ENCODE data around the gene FHAD1.
A peak's percentile ranks its signal among the peaks of the same experiment; 100 is the strongest.
"Not testable (repeated sequence)": the region's sequence is repeated elsewhere in the genome, so short reads cannot be mapped to it uniquely, and the experiment has no call there.

FHAD1 gene

GRCh38 chr1:15288173-15288926 lies 41.3 kb downstream of the FHAD1 start:
- no peak for DNase-seq (ENCODE audit: low read depth)
- no peak overlapping the region for H3K4me3 ChIP-seq (ENCODE audit: low read depth, low read length)
- TF ChIP-seq POLR2A (IDR thresholded peaks at IDR 0.05; ENCODE audit: extremely low read depth, insufficient read length) (no peak), CTCF (IDR thresholded peaks at IDR 0.05; ENCODE audit: low read depth, low read length) (peak; percentile 2)

- TF ChIP-seq MYC (IDR thresholded peaks at IDR 0.05; ENCODE audit: low read depth, low read length) = no peak
- no peak for TF ChIP-seq CTCF (IDR thresholded peaks at IDR 0.05; ENCODE audit: low read depth, low read length)
- TF ChIP-seq MAX (IDR thresholded peaks at IDR 0.05; ENCODE audit: low read depth, low read length) = no peak
- TF ChIP-seq POLR2A (IDR thresholded peaks at IDR 0.05; ENCODE audit: extremely low read depth, insufficient read length) = no peak
- no peak overlapping the region for H3K4me3 ChIP-seq (ENCODE audit: low read depth, low read length)
- DNase-seq (ENCODE audit: low read depth) = no peak
Observed at GRCh38 chr1:15289251-15289651, 42.2 kb downstream of the FHAD1 start.

GRCh38 chr1:15290382-15290781 lies 43.4 kb downstream of the FHAD1 start:
- TF ChIP-seq CTCF (IDR thresholded peaks at IDR 0.05; ENCODE audit: low read depth, low read length) = no peak
- no peak overlapping the region for H3K4me3 ChIP-seq (ENCODE audit: low read depth, low read length)
- peak; percentile 36 for DNase-seq (ENCODE audit: low read depth)

- TF ChIP-seq MAX (IDR thresholded peaks at IDR 0.05; ENCODE audit: low read depth, low read length) = no peak
- TF ChIP-seq POLR2A (IDR thresholded peaks at IDR 0.05; ENCODE audit: extremely low read depth, insufficient read length) = no peak
- TF ChIP-seq CTCF (IDR thresholded peaks at IDR 0.05; ENCODE audit: low read depth, low read length) = no peak
- TF ChIP-seq MYC (IDR thresholded peaks at IDR 0.05; ENCODE audit: low read depth, low read length) = no peak
- H3K4me3 ChIP-seq (ENCODE audit: low read depth, low read length) = no peak overlapping the region
- DNase-seq (ENCODE audit: low read depth) = no peak
Observed at GRCh38 chr1:15295696-15296095, 48.7 kb downstream of the FHAD1 start.

- no peak overlapping the region for H3K4me3 ChIP-seq (ENCODE audit: low read depth, low read length)
- peak; percentile 62 for DNase-seq (ENCODE audit: low read depth)
- TF ChIP-seq POLR2A (IDR thresholded peaks at IDR 0.05; ENCODE audit: extremely low read depth, insufficient read length) (no peak), MAX (IDR thresholded peaks at IDR 0.05; ENCODE audit: low read depth, low read length) (no peak), MYC (IDR thresholded peaks at IDR 0.05; ENCODE audit: low read depth, low read length) (no peak), CTCF (IDR thresholded peaks at IDR 0.05; ENCODE audit: low read depth, low read length) (no peak)
Observed at GRCh38 chr1:15296585-15297321, 49.7 kb downstream of the FHAD1 start.

- not testable (repeated sequence) for H3K4me3 ChIP-seq (ENCODE audit: low read depth, low read length); DNase-seq (ENCODE audit: low read depth)
Observed at GRCh38 chr1:15297975-15298374, 51.0 kb downstream of the FHAD1 start.
